Vagina (tissue), 2 donors: ENCODE results near the gene CSF1R.

Experiments used
- POLR2A ChIP-seq, 2 donors: fragments of 450-650 bp; IDR thresholded peaks; one replicate each; pipeline ENCODE4 v1.6.1; 2017; ENCODE audit warnings: antibody characterized with exemption in 2 of 2, mild to moderate bottlenecking in 2 of 2, moderate library complexity in 2 of 2
- TF ChIP-seq, protein P1 (sequence below), 3 experiments: fragments of 450-650 bp in 2 of 3; fragments of 200-600 bp in 1 of 3; sonication (generic) in 1 of 3; IDR thresholded peaks; one replicate each; pipeline ENCODE4 v1.5.1; 2017 to 2019; ENCODE audit warnings: antibody characterized with exemption in 3 of 3, mild to moderate bottlenecking in 2 of 3, moderate library complexity in 2 of 3

DNA sequence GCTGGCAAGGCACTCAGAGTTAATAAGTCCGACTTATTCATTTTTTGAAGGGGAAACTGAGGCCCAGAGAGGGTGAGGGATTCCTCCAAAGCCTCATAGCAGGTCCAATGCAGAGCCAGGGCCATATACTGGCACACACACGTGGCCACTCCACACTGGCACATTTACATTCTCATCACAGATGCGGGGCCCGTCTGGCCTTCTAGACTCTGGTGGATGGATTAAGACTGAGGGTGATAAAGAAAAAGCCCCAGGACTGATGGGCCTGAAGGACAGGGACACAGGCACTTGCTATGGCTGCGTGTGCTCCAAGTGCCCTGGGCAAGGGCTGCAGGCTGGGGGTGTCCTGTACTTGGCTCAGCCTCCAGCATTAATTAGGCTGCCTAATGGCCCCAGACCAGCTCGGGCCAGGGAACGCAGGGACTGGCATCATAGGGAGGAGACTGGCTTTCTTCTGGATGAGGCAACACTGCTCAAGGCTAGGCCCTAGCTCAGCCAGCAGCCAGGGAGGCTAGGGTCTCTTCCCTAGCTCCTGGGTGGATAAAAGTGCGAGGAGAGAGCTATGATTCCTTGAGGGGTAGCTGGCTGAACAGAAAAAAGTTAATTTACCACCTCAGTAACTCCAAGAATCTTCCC is 28.5 kb upstream of the CSF1R start:
- TF ChIP-seq, protein P1, sequence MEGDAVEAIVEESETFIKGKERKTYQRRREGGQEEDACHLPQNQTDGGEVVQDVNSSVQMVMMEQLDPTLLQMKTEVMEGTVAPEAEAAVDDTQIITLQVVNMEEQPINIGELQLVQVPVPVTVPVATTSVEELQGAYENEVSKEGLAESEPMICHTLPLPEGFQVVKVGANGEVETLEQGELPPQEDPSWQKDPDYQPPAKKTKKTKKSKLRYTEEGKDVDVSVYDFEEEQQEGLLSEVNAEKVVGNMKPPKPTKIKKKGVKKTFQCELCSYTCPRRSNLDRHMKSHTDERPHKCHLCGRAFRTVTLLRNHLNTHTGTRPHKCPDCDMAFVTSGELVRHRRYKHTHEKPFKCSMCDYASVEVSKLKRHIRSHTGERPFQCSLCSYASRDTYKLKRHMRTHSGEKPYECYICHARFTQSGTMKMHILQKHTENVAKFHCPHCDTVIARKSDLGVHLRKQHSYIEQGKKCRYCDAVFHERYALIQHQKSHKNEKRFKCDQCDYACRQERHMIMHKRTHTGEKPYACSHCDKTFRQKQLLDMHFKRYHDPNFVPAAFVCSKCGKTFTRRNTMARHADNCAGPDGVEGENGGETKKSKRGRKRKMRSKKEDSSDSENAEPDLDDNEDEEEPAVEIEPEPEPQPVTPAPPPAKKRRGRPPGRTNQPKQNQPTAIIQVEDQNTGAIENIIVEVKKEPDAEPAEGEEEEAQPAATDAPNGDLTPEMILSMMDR (IDR thresholded peaks at IDR 0.05): no peak
- no peak for TF ChIP-seq POLR2A (IDR thresholded peaks at IDR 0.05)
